ENCODE data around the gene PTPN4. TPM values are rescaled to one million over a fixed set of nuclear protein-coding genes. Genes with fewer than 3 reads are reported as not detected.
A peak's percentile ranks its signal among the peaks of the same experiment; 100 is the strongest.

PTPN4 gene
- total RNA-seq, 1 donor from 2014 or later, result 24.5 TPM

GRCh38 chr2:119864318-119864717, 104.6 kb downstream of the PTPN4 start:
- H3K9me3 Mint-ChIP-seq, result peaks cover 4% of the 10 kb centered on the region
- no peak for DNase-seq (ENCODE audit: low spot score)
- H3K4me3 Mint-ChIP-seq, result no peak overlapping the region
- peaks cover 13% of the 10 kb centered on the region for H3K36me3 Mint-ChIP-seq (ENCODE audit: low read depth)
- peaks cover 44% of the 10 kb centered on the region for H3K4me1 Mint-ChIP-seq (ENCODE audit: low read depth)
- peaks cover 3% of the 10 kb centered on the region for H3K27me3 Mint-ChIP-seq (ENCODE audit: insufficient read depth)
- no peak overlapping the region for H3K27ac Mint-ChIP-seq
- intact Hi-C loops (cut with micrococcal nuclease), result loop anchor here (5.0 kb wide), 2 partner anchors 83 to 368 kb away; no protein-coding TSS in a partner anchor

DNA sequence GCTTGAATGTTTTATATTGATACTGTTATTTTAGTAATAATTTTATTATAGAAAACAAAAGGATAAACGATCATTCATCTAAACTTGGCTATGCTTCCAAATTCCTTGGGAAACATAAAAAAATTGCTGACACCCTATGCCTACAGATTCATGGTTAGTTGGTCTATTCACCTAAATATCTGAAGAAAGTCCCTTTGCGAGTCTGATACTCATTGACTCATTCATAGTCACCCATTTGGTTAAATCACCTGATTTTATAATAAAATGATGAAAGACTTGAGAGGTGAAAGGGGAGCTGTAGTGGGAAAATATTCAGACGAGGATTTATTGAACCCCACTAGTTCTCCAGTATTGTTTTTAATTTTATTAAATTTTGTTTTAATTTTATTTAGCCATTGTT, 112.0 kb downstream of the PTPN4 start:
- peaks cover 4% of the 10 kb centered on the region for H3K9me3 Mint-ChIP-seq
- H3K36me3 Mint-ChIP-seq (ENCODE audit: low read depth), result no peaks in the 10 kb centered on the region
- intact Hi-C loops (cut with micrococcal nuclease), result no loop called here
- peaks cover 6% of the 10 kb centered on the region for H3K4me1 Mint-ChIP-seq (ENCODE audit: low read depth)
- no peak overlapping the region for H3K4me3 Mint-ChIP-seq
- no peak overlapping the region for H3K27ac Mint-ChIP-seq
- no peaks in the 10 kb centered on the region for H3K27me3 Mint-ChIP-seq (ENCODE audit: insufficient read depth)
- DNase-seq (ENCODE audit: low spot score), result no peak

- intact Hi-C loops (cut with micrococcal nuclease), result no loop called here
- H3K4me3 Mint-ChIP-seq, result no peak overlapping the region
- H3K9me3 Mint-ChIP-seq, result no peaks in the 10 kb centered on the region
- H3K27me3 Mint-ChIP-seq (ENCODE audit: insufficient read depth), result no peaks in the 10 kb centered on the region
- H3K36me3 Mint-ChIP-seq (ENCODE audit: low read depth), result no peaks in the 10 kb centered on the region
- peaks cover 6% of the 10 kb centered on the region for H3K4me1 Mint-ChIP-seq (ENCODE audit: low read depth)
- H3K27ac Mint-ChIP-seq, result no peak overlapping the region
- DNase-seq (ENCODE audit: low spot score), result no peak
Measured at GRCh38 chr2:119873350-119874315, 113.9 kb downstream of the PTPN4 start.

GRCh38 chr2:119879502-119879901, 119.8 kb downstream of the PTPN4 start:
- intact Hi-C loops (cut with micrococcal nuclease), result no loop called here
- H3K27me3 Mint-ChIP-seq (ENCODE audit: insufficient read depth), result no peaks in the 10 kb centered on the region
- peaks cover 1% of the 10 kb centered on the region for H3K36me3 Mint-ChIP-seq (ENCODE audit: low read depth)
- no peak for DNase-seq (ENCODE audit: low spot score)
- no peak overlapping the region for H3K27ac Mint-ChIP-seq
- peaks cover 4% of the 10 kb centered on the region for H3K4me1 Mint-ChIP-seq (ENCODE audit: low read depth)
- no peak overlapping the region for H3K4me3 Mint-ChIP-seq
- no peaks in the 10 kb centered on the region for H3K9me3 Mint-ChIP-seq

- H3K4me1 Mint-ChIP-seq (ENCODE audit: low read depth), result no peaks in the 10 kb centered on the region
- no peak overlapping the region for H3K4me3 Mint-ChIP-seq
- H3K9me3 Mint-ChIP-seq, result peaks cover 30% of the 10 kb centered on the region
- H3K36me3 Mint-ChIP-seq (ENCODE audit: low read depth), result peaks cover 33% of the 10 kb centered on the region
- DNase-seq (ENCODE audit: low spot score), result no peak
- H3K27me3 Mint-ChIP-seq (ENCODE audit: insufficient read depth), result no peaks in the 10 kb centered on the region
- no peak overlapping the region for H3K27ac Mint-ChIP-seq
- intact Hi-C loops (cut with micrococcal nuclease), result no loop called here
Measured at GRCh38 chr2:119888680-119889079, 129.0 kb downstream of the PTPN4 start.

DNA sequence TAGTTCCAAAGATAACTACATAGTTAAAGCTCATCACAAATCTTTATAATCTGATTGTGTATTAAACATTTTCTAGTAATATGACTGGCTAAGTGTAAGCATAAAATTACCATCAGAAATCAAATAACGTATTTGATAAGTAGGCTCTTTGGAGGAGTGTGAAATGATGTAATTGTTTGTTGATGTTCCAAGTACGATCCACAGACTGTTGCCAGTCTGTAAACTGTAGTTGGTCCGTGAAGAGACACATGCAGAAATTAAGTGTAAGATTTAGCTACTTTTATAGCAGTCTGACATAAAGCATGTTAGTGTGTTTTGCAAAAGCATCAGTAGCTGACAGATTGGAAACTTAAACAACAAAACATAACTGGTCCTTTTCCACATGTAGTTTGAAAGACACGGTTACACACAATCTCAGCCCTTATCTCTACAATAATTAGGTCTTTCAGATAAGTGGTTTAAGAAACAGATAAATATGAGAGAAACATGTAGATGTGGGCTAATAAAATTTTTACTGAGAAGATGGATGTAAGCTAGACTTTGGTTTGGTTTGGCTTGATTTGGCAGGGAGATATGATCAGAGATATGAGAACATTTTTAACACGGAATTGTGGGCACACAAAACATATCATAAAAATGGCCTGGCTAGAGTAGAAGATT, 138.1 kb downstream of the PTPN4 start:
- no peaks in the 10 kb centered on the region for H3K4me1 Mint-ChIP-seq (ENCODE audit: low read depth)
- no peaks in the 10 kb centered on the region for H3K27me3 Mint-ChIP-seq (ENCODE audit: insufficient read depth)
- intact Hi-C loops (cut with micrococcal nuclease), result no loop called here
- no peak for DNase-seq (ENCODE audit: low spot score)
- peaks cover 10% of the 10 kb centered on the region for H3K9me3 Mint-ChIP-seq
- H3K36me3 Mint-ChIP-seq (ENCODE audit: low read depth), result peaks cover 27% of the 10 kb centered on the region
- H3K4me3 Mint-ChIP-seq, result no peak overlapping the region
- H3K27ac Mint-ChIP-seq, result no peak overlapping the region

DNA sequence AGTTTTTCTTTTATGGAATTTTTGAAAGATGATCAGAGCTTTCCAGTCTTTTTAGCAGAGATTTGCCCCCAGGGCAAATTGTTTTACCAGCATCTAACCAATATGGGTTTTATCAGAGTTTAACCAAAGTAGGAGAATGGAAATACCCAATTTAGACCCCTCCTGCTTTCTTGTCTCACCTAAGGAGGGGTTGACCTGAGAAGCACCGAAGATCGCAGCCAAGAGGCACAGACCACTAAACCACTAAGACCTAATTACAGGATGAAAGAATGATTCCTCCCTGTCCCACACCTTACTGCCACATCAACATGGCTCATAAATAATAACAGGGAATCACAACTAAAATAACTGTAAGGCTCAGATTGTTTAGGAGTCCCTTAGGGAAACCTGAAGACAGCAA, 141.3 kb downstream of the PTPN4 start:
- no peak overlapping the region for H3K4me3 Mint-ChIP-seq
- no peaks in the 10 kb centered on the region for H3K27me3 Mint-ChIP-seq (ENCODE audit: insufficient read depth)
- H3K27ac Mint-ChIP-seq, result no peak overlapping the region
- DNase-seq (ENCODE audit: low spot score), result no peak
- H3K4me1 Mint-ChIP-seq (ENCODE audit: low read depth), result no peaks in the 10 kb centered on the region
- peaks cover 31% of the 10 kb centered on the region for H3K9me3 Mint-ChIP-seq
- intact Hi-C loops (cut with micrococcal nuclease), result no loop called here
- H3K36me3 Mint-ChIP-seq (ENCODE audit: low read depth), result peaks cover 45% of the 10 kb centered on the region

- H3K27me3 Mint-ChIP-seq (ENCODE audit: insufficient read depth), result no peaks in the 10 kb centered on the region
- peaks cover 16% of the 10 kb centered on the region for H3K9me3 Mint-ChIP-seq
- no peak overlapping the region for H3K4me3 Mint-ChIP-seq
- no peak for DNase-seq (ENCODE audit: low spot score)
- no peaks in the 10 kb centered on the region for H3K4me1 Mint-ChIP-seq (ENCODE audit: low read depth)
- H3K27ac Mint-ChIP-seq, result no peak overlapping the region
- peaks cover 28% of the 10 kb centered on the region for H3K36me3 Mint-ChIP-seq (ENCODE audit: low read depth)
- intact Hi-C loops (cut with micrococcal nuclease), result no loop called here
Measured at GRCh38 chr2:119910566-119910965, 150.8 kb downstream of the PTPN4 start.

DNA sequence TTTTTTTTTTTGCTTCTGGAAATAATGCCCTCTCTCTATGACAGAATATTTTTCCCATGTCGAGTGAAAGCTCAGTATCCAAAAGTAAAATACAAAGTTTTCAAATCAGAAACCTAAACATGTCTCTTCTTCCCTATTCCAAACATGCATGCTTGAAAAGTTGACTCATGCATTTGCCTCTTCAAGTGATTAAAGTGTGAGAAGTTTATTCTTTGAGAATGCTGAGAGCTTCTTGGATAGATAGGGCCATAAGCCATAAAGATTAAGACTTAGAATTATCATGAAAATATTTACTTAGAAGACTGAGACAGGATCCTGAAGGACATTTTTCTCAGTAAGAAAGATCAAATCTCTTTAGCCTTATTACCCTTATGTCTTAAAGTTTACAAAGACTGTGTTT, 154.5 kb downstream of the PTPN4 start:
- no peak overlapping the region for H3K4me3 Mint-ChIP-seq
- no peaks in the 10 kb centered on the region for H3K27me3 Mint-ChIP-seq (ENCODE audit: insufficient read depth)
- H3K27ac Mint-ChIP-seq, result no peak overlapping the region
- DNase-seq (ENCODE audit: low spot score), result no peak
- peaks cover 6% of the 10 kb centered on the region for H3K9me3 Mint-ChIP-seq
- H3K36me3 Mint-ChIP-seq (ENCODE audit: low read depth), result peaks cover 19% of the 10 kb centered on the region
- no peaks in the 10 kb centered on the region for H3K4me1 Mint-ChIP-seq (ENCODE audit: low read depth)
- intact Hi-C loops (cut with micrococcal nuclease), result no loop called here

DNA sequence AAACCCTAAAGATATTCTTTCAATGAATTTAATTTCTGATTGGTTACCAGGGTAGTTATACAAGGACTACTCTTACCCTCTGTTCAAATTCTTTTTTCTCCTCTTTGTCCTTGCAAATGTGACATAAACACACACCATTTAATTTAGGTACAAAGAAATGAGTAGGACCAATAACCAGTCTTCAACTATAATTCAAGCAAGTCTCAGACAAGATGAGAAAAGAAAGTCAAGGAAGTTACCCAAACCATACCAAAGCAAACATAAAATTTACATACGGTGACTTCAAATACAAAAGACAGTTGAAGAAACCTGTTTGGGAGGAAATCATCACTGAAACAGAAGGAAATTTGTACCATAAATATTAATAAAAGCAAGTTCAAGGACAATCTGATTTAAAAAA, 162.1 kb downstream of the PTPN4 start:
- Mint-ChIP-seq H3K4me3 (no peak overlapping the region), H3K36me3 (ENCODE audit: low read depth) (peaks cover 2% of the 10 kb centered on the region), H3K27me3 (ENCODE audit: insufficient read depth) (no peaks in the 10 kb centered on the region), H3K9me3 (no peaks in the 10 kb centered on the region), H3K27ac (no peak overlapping the region), H3K4me1 (ENCODE audit: low read depth) (peaks cover 9% of the 10 kb centered on the region)
- intact Hi-C loops (cut with micrococcal nuclease), result loop anchor here (2.0 kb wide), 1 partner anchor 41 kb away; no protein-coding TSS in a partner anchor
- DNase-seq (ENCODE audit: low spot score), result no peak

- Mint-ChIP-seq H3K36me3 (ENCODE audit: low read depth) (peaks cover 6% of the 10 kb centered on the region), H3K4me1 (ENCODE audit: low read depth) (peaks cover 15% of the 10 kb centered on the region), H3K4me3 (no peak overlapping the region), H3K27ac (no peak overlapping the region), H3K27me3 (ENCODE audit: insufficient read depth) (no peaks in the 10 kb centered on the region), H3K9me3 (no peaks in the 10 kb centered on the region)
- intact Hi-C loops (cut with micrococcal nuclease), result loop anchor here (2.0 kb wide), 1 partner anchor 40 kb away; no protein-coding TSS in a partner anchor
- DNase-seq (ENCODE audit: low spot score), result no peak
Measured at GRCh38 chr2:119922699-119923098, 163.0 kb downstream of the PTPN4 start.

- Mint-ChIP-seq H3K4me3 (peak overlapping the region; percentile 72), H3K4me1 (ENCODE audit: low read depth) (peaks cover 60% of the 10 kb centered on the region), H3K9me3 (no peaks in the 10 kb centered on the region), H3K27ac (peak overlapping the region; percentile 88), H3K27me3 (ENCODE audit: insufficient read depth) (no peaks in the 10 kb centered on the region), H3K36me3 (ENCODE audit: low read depth) (peaks cover 13% of the 10 kb centered on the region)
- DNase-seq (ENCODE audit: low spot score), result peak; percentile 34
- intact Hi-C loops (cut with micrococcal nuclease), result loop anchor here (1.0 to 5.0 kb wide), 3 partner anchors 67 to 169 kb away; partner anchors contain the start of gene EPB41L5
Measured at GRCh38 chr2:119929537-119929936, 169.8 kb downstream of the PTPN4 start.

GRCh38 chr2:119932809-119933208, 173.1 kb downstream of the PTPN4 start:
- Mint-ChIP-seq H3K36me3 (ENCODE audit: low read depth) (peaks cover 31% of the 10 kb centered on the region), H3K4me1 (ENCODE audit: low read depth) (peaks cover 50% of the 10 kb centered on the region)

More at GRCh38 chr2:119932809-119933208, 173.1 kb downstream of the PTPN4 start:
- Mint-ChIP-seq H3K27ac (no peak overlapping the region), H3K27me3 (ENCODE audit: insufficient read depth) (no peaks in the 10 kb centered on the region), H3K9me3 (peaks cover 9% of the 10 kb centered on the region), H3K4me3 (peak overlapping the region; percentile 25)
- no peak for DNase-seq (ENCODE audit: low spot score)
- intact Hi-C loops (cut with micrococcal nuclease), result loop anchor here (5.0 kb wide), 1 partner anchor 244 kb away; no protein-coding TSS in a partner anchor

All from activated T-helper 1 cell treated with anti-CD3 and anti-CD28 coated beads, Interleukin-12 subunit alpha, Interleukin-12 subunit beta, Interleukin-2, Interleukin-4 antibody, amounts not matched to agents 30 ng/mL and 10 ng/mL and 1 ng/mL, durations not matched to agents 14 hours and 24 hours and 36 hours (primary cell).